Amniotic epithelial cell (primary cell): Measurements from ENCODE around the gene MADCAM1.
A peak's percentile ranks its signal among the peaks of the same experiment; 100 is the strongest.
"Not testable (repeated sequence)": the region's sequence is repeated elsewhere in the genome, so short reads cannot be mapped to it uniquely, and the experiment has no call there.

Experiments
- DNase-seq: peaks from one replicate; pipeline ENCODE4 v3.0.0-alpha.2; 2010; ENCODE audit warnings: low read depth

Gene MADCAM1

GRCh38 chr19:496112-496665, at the start of gene MADCAM1:
Gene MADCAM1 (plus strand): TSS chr19:496486. CDS start chr19:496500, 14 bp downstream.
- no peak for DNase-seq

GRCh38 chr19:447064-447426, 49.2 kb upstream of the MADCAM1 start:
- DNase-seq, result no peak

GRCh38 chr19:447816-448560, 48.3 kb upstream of the MADCAM1 start:
- peak; percentile 24 for DNase-seq

GRCh38 chr19:449916-450315, 46.4 kb upstream of the MADCAM1 start:
- no peak for DNase-seq

- not testable (repeated sequence) for DNase-seq
These were observed 45.3 kb upstream of the MADCAM1 start for GRCh38 chr19:450912-451481.

GRCh38 chr19:452829-453228, 43.5 kb upstream of the MADCAM1 start:
- no peak for DNase-seq

- DNase-seq, result no peak
These were observed 42.7 kb upstream of the MADCAM1 start for GRCh38 chr19:453606-454005.

- DNase-seq, result no peak
These were observed 41.1 kb upstream of the MADCAM1 start for GRCh38 chr19:455031-455705.

GRCh38 chr19:455851-456546, 40.3 kb upstream of the MADCAM1 start:
- no peak for DNase-seq

- DNase-seq, result no peak
These were observed 39.7 kb upstream of the MADCAM1 start for GRCh38 chr19:456547-457110.

GRCh38 chr19:457636-458035, 38.6 kb upstream of the MADCAM1 start:
- DNase-seq, result no peak

GRCh38 chr19:458091-459042, 37.9 kb upstream of the MADCAM1 start:
- DNase-seq, result no peak

GRCh38 chr19:459724-460511, 36.4 kb upstream of the MADCAM1 start:
- DNase-seq, result peak; percentile 18

GRCh38 chr19:460877-461720, 35.2 kb upstream of the MADCAM1 start, which contains the start of gene SHC2:
Gene SHC2 (minus strand): TSS chr19:461033. CDS start chr19:460996, 37 bp downstream.
- DNase-seq, result no peak

- DNase-seq, result no peak
These were observed 34.4 kb upstream of the MADCAM1 start for GRCh38 chr19:461721-462551.

GRCh38 chr19:463483-464207, 32.6 kb upstream of the MADCAM1 start:
- DNase-seq, result no peak

- DNase-seq, result no peak
These were observed 32.1 kb upstream of the MADCAM1 start for GRCh38 chr19:464208-464545.
